HG03095 (cell line): ENCODE data around the gene KRT81.
A peak's percentile ranks its signal among the peaks of the same experiment; 100 is the strongest.

Source experiments
- ATAC-seq: cut with Tn5 transposase; IDR thresholded peaks from one replicate; pipeline ENCODE4 v1.9.1; 2021; ENCODE audit warnings: moderate library complexity; ENCODE audit not compliant: unreplicated experiment

Gene KRT81

GRCh38 chr12:52291267-52291935 is at the start of gene KRT81:
Gene KRT81 (minus strand): TSS chr12:52291534. CDS start chr12:52291465, 69 bp downstream.
- ATAC-seq = no peak

GRCh38 chr12:52338241-52338960 is 47.1 kb upstream of the KRT81 start:
- ATAC-seq = no peak

GRCh38 chr12:52337054-52337453 is 45.7 kb upstream of the KRT81 start:
- ATAC-seq = no peak

DNA sequence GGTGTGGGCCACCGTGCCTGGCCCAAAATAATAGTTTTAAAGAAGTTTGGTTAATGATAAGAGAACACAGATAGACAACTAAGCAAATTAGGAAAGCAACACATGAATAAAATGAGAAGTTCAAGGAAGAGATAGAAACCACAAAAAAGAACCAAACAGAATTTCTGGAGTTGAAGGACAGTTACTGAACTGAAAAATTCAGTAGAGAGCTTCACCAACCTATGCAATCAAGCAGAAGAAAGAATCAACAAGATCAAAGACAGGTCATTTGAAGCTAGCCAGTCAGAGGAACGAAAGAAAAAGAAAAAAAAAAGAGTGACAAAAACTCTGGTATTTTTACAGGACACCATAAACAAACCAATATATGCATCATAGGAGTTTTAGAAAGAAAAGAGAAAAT is 45.3 kb upstream of the KRT81 start:
- no peak for ATAC-seq

GRCh38 chr12:52335598-52336262 is 44.4 kb upstream of the KRT81 start:
- no peak for ATAC-seq

DNA sequence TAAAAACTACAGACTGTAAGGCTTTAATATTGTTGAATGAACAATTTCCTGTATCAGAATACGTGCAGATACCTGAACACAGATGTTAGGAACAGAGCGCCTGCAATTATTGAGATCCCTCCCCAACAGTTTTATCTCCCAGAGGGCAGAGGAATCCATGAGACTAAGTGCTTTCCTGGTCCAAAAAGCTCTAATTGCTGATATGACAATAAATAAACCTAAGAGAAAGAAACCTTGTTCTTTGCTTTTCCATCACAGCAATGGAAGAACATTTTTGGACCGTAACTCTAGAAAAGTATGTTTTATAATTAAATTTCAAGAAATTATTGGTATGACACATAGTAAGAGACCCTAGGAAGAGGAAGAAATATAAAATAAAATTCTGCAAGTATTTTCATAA is 42.9 kb upstream of the KRT81 start:
- ATAC-seq = no peak

- no peak for ATAC-seq
These were observed 42.0 kb upstream of the KRT81 start for GRCh38 chr12:52333321-52333720.

GRCh38 chr12:52332381-52332780 is 41.0 kb upstream of the KRT81 start:
- ATAC-seq = no peak

- ATAC-seq = no peak
These were observed 40.5 kb upstream of the KRT81 start for GRCh38 chr12:52331833-52332232.

GRCh38 chr12:52331039-52331438 is 39.7 kb upstream of the KRT81 start:
- ATAC-seq = no peak

- ATAC-seq = no peak
These were observed 36.6 kb upstream of the KRT81 start for GRCh38 chr12:52327830-52328500.

- peak; percentile 93 for ATAC-seq
These were observed 35.9 kb upstream of the KRT81 start for GRCh38 chr12:52327052-52327829.

DNA sequence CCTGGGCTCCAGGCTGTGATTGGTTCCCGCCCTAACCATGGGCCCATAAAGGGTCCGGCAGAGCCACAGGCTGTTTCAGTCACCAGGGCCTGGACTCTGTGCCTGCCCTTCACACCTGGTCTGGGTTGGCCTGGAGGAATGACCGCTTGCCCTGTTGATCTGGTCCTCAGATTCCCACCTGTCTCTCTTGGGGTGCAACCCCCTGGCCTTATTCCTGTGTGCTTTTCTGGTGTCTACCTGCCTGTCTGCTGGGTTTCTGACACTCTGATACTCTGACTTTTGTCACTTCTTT is 32.8 kb upstream of the KRT81 start:
- ATAC-seq = no peak

- ATAC-seq = no peak
These were observed 32.2 kb upstream of the KRT81 start for GRCh38 chr12:52323416-52324152.

DNA sequence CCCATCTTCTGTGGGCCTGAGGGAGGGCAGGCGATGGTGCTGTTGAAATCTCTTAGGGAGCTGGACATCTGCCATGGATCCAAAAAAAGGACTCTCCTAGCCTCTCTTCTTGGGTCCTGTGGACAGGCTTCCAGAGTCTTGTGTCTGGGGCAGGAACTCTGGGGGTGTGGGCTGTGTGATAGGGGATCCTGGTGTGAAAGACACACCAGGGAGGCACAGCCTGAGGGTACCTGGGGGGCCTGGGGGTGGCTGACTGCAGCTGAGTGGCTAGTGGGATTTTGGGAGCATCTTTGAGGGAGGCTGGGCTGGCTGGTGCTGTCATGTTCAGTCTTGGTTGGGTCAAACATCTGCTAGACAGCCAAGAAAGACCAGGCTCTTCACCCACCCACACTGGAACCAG is 31.7 kb upstream of the KRT81 start:
- no peak for ATAC-seq

GRCh38 chr12:52322069-52322468 is 30.7 kb upstream of the KRT81 start:
- no peak for ATAC-seq

- no peak for ATAC-seq
These were observed 30.1 kb upstream of the KRT81 start for GRCh38 chr12:52321418-52321817.

DNA sequence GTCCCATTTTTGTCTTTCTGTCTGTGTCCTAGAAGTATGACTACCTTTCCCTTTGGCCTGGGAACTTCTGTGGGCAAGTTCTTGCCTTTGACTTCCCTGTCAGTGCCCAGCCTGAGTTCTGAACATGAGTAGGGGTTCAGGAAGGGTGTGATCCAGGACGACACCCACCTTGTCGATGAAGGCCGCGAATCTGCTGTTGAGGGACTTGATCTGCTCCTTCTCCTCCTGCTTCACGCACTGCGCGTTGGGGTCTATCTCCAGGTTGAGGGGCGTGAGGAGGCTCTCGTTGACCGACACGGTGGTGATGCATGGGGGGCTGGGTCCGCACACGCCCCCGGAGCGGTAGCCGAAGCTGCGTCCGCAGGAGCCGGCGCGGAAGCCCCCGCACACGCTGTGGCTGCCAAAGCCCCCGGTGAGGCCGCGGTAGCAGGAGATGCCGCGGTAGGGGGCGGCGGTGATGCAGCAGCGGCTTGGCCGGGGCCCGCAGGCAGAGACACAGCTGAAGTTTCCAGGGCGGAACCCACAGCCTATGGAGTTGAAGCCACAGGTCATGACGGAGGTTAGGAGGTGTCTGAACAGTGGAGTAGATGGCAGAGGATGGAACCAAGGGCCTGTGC is 29.6 kb upstream of the KRT81 start, which contains the start of gene KRT83:
Gene KRT83, minus strand, starts transcription at position 615 of the 617 bp plus-strand sequence. Its CDS starts 63 bp downstream, at position 552.
- ATAC-seq = no peak

DNA sequence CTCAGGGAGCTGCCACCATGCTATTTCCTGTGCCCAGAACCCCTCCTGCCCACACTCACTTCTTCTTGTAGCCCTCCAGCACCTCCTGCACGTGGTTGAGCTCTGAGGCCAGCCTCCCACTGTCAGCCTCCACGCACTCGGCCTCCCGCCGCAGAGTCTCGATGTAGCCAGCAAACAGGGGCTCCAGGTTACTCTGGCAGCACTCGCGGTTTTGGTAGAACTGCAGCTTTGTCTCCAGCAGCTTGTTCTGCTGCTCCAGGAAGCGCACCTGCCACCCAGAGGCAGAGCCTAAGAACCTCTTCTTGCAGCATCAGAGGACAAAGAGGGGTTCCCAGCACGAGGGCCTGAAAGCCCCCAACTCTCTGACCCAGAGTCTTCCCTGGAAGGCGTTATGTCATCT is 27.8 kb upstream of the KRT81 start:
- no peak for ATAC-seq
